HL-60 (cell line): ENCODE data around the gene GALNT4.

Experiments used
- DNase-seq, 2 experiments: peaks; one replicate each; pipeline ENCODE4 v3.0.0-alpha.2; 2010 to 2020; ENCODE audit warnings: low read depth in 1 of 2, low spot score in 1 of 2
- H3K27ac ChIP-seq: fragments of 250-450 bp; sonication (Bioruptor Pico); replicated peaks from 2 replicates; pipeline ENCODE4 v1.5.1; 2020; ENCODE audit warnings: mild to moderate bottlenecking, moderate library complexity
- H3K27me3 ChIP-seq: fragments of 250-450 bp; sonication (Bioruptor Pico); 2 replicates; pipeline ENCODE4 v1.5.1; 2021; ENCODE audit warnings: mild to moderate bottlenecking, moderate library complexity; ENCODE audit not compliant: insufficient read depth, poor library complexity, severe bottlenecking
- H3K4me3 ChIP-seq: replicated peaks from 2 replicates; pipeline ENCODE4 v1.5.1; 2011; ENCODE audit warnings: mild to moderate bottlenecking, control low read depth, low read length; ENCODE audit not compliant: insufficient read depth
- CTCF ChIP-seq: IDR thresholded peaks from one replicate; pipeline ENCODE4 v1.5.1; 2011; ENCODE audit warnings: low read length, control low read depth, inconsistent platforms; ENCODE audit not compliant: insufficient read depth
- GABPA ChIP-seq: IDR thresholded peaks from 2 replicates; pipeline ENCODE4 v1.6.1; 2012; ENCODE audit warnings: low read depth
- POLR2AphosphoS5 ChIP-seq: IDR thresholded peaks from 2 replicates; pipeline ENCODE4 v1.6.1; 2012; ENCODE audit warnings: low read depth
- REST ChIP-seq: IDR thresholded peaks from 2 replicates; pipeline ENCODE4 v1.6.1; 2012; ENCODE audit warnings: low read depth; ENCODE audit not compliant: insufficient replicate concordance
- SPI1 ChIP-seq: IDR thresholded peaks from 2 replicates; pipeline ENCODE4 v1.6.1; 2012; ENCODE audit warnings: low read depth, mild to moderate bottlenecking, borderline replicate concordance

GALNT4 gene

GRCh38 chr12:89544681-89545184, 20.1 kb upstream of the GALNT4 start:
- no peak for DNase-seq
- H3K4me3 ChIP-seq: no peak overlapping the region
- no peaks in the 10 kb centered on the region for H3K27me3 ChIP-seq
- no peak overlapping the region for H3K27ac ChIP-seq
- TF ChIP-seq SPI1 (no peak), REST (no peak), GABPA (no peak), CTCF (no peak), POLR2AphosphoS5 (no peak)

- no peaks in the 10 kb centered on the region for H3K27me3 ChIP-seq
- TF ChIP-seq GABPA: no peak
- no peak for TF ChIP-seq CTCF
- no peak for TF ChIP-seq REST
- TF ChIP-seq SPI1: no peak
- no peak for TF ChIP-seq POLR2AphosphoS5
- DNase-seq: no peak
- no peak overlapping the region for H3K4me3 ChIP-seq
- no peak overlapping the region for H3K27ac ChIP-seq
Measured at GRCh38 chr12:89544022-89544421, 19.4 kb upstream of the GALNT4 start.

GRCh38 chr12:89542912-89543592, 18.5 kb upstream of the GALNT4 start:
- DNase-seq: peak in 1 of 2 experiments; percentile 73
- H3K27me3 ChIP-seq: no peaks in the 10 kb centered on the region

More at GRCh38 chr12:89542912-89543592, 18.5 kb upstream of the GALNT4 start:
- Histone ChIP-seq H3K4me3 (no peak overlapping the region), H3K27ac (no peak overlapping the region)
- TF ChIP-seq POLR2AphosphoS5: no peak
- TF ChIP-seq CTCF: peak; percentile 61
